ENCODE data around the gene PRAMEF1. TPM values are rescaled to one million over a fixed set of nuclear protein-coding genes. Genes with fewer than 3 reads are reported as not detected.

PRAMEF1 gene
- total RNA-seq, 1 experiment from 2014 or later: not detected

- no peak overlapping the region for H3K27ac Mint-ChIP-seq (ENCODE audit: unreplicated experiment)
- TF ChIP-seq CTCF (IDR thresholded peaks at IDR 0.05; ENCODE audit: unreplicated experiment): no peak
- no peak for DNase-seq
- H3K4me3 Mint-ChIP-seq (ENCODE audit: low read depth, unreplicated experiment): no peak overlapping the region
- CTCF ChIA-PET: no interaction called here
- intact Hi-C loops (cut with micrococcal nuclease; ENCODE audit: unreplicated experiment): no loop called here
- H3K9me3 Mint-ChIP-seq (ENCODE audit: low read depth, unreplicated experiment): no peaks in the 10 kb centered on the region
- H3K36me3 Mint-ChIP-seq (ENCODE audit: insufficient read depth, unreplicated experiment): no peaks in the 10 kb centered on the region
- peaks cover 70% of the 10 kb centered on the region for H3K27me3 Mint-ChIP-seq (ENCODE audit: unreplicated experiment)
- H3K4me1 Mint-ChIP-seq (ENCODE audit: low read depth, unreplicated experiment): no peaks in the 10 kb centered on the region
- BruUV-seq (replicated peaks): no TSS peak
Observed at GRCh38 chr1:12763479-12763878, 27.7 kb upstream of the PRAMEF1 start.

DNA sequence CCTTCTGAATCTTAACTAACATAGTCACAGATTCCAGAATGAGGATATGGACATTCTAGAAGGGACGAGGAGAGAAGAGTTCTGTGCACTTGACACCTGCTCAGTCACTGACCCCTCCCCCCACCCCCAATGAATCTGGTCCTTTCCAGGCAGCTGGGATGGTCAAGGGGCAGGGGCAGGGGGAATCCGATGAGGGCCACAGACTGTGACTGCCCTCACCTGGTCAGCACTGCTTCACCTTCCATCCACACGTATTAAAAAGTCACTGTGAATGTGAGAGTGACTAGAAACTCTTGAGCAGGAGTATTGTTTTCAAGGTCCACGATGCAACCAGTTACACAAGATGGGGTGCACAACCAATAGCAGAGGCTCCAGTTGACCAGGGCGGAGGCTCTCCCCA lies 27.2 kb upstream of the PRAMEF1 start:
- Mint-ChIP-seq H3K9me3 (ENCODE audit: low read depth, unreplicated experiment) (no peaks in the 10 kb centered on the region), H3K4me1 (ENCODE audit: low read depth, unreplicated experiment) (no peaks in the 10 kb centered on the region), H3K4me3 (ENCODE audit: low read depth, unreplicated experiment) (no peak overlapping the region), H3K36me3 (ENCODE audit: insufficient read depth, unreplicated experiment) (no peaks in the 10 kb centered on the region), H3K27ac (ENCODE audit: unreplicated experiment) (no peak overlapping the region), H3K27me3 (ENCODE audit: unreplicated experiment) (peaks cover 70% of the 10 kb centered on the region)
- BruUV-seq (replicated peaks): no TSS peak
- no peak for TF ChIP-seq CTCF (IDR thresholded peaks at IDR 0.05; ENCODE audit: unreplicated experiment)
- intact Hi-C loops (cut with micrococcal nuclease; ENCODE audit: unreplicated experiment): no loop called here
- CTCF ChIA-PET: no interaction called here
- no peak for DNase-seq

GRCh38 chr1:12769031-12769430 lies 22.2 kb upstream of the PRAMEF1 start:
- DNase-seq: no peak
- H3K36me3 Mint-ChIP-seq (ENCODE audit: insufficient read depth, unreplicated experiment): no peaks in the 10 kb centered on the region
- no peak overlapping the region for H3K27ac Mint-ChIP-seq (ENCODE audit: unreplicated experiment)
- no peaks in the 10 kb centered on the region for H3K4me1 Mint-ChIP-seq (ENCODE audit: low read depth, unreplicated experiment)
- intact Hi-C loops (cut with micrococcal nuclease; ENCODE audit: unreplicated experiment): no loop called here
- H3K9me3 Mint-ChIP-seq (ENCODE audit: low read depth, unreplicated experiment): no peaks in the 10 kb centered on the region
- CTCF ChIA-PET: no interaction called here
- BruUV-seq (replicated peaks): no TSS peak
- H3K27me3 Mint-ChIP-seq (ENCODE audit: unreplicated experiment): peaks cover 85% of the 10 kb centered on the region
- H3K4me3 Mint-ChIP-seq (ENCODE audit: low read depth, unreplicated experiment): no peak overlapping the region
- TF ChIP-seq CTCF (IDR thresholded peaks at IDR 0.05; ENCODE audit: unreplicated experiment): no peak

DNA sequence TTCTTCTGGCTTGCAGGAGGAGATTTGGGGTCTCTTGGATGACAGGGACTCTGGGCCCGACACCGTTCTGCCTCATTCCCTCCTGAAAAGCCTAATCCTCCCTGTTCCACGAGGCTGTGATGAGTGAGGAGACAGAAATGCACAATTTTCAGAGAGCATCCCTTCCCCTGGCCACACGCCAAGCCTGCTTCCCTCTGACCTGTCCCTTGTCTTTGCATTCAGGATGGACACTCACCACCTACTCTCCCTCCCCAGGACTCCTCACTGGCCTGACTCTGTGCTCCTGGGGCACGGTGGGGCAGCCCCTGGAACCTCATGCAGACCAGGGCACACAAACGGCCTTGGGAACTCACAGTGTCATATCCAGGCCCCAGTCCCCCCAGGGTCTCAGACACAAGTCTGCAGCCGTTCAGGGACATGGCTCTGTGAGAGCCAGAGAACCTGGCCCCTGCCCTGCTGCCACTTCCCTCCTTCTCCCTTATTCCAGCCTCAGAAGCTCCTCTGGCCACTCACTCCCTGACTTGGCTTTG lies 21.2 kb upstream of the PRAMEF1 start:
- CTCF ChIA-PET: no interaction called here
- no peaks in the 10 kb centered on the region for H3K36me3 Mint-ChIP-seq (ENCODE audit: insufficient read depth, unreplicated experiment)
- H3K27ac Mint-ChIP-seq (ENCODE audit: unreplicated experiment): no peak overlapping the region
- DNase-seq: no peak
- intact Hi-C loops (cut with micrococcal nuclease; ENCODE audit: unreplicated experiment): no loop called here
- no peaks in the 10 kb centered on the region for H3K4me1 Mint-ChIP-seq (ENCODE audit: low read depth, unreplicated experiment)
- TF ChIP-seq CTCF (IDR thresholded peaks at IDR 0.05; ENCODE audit: unreplicated experiment): no peak
- no peak overlapping the region for H3K4me3 Mint-ChIP-seq (ENCODE audit: low read depth, unreplicated experiment)
- H3K9me3 Mint-ChIP-seq (ENCODE audit: low read depth, unreplicated experiment): no peaks in the 10 kb centered on the region
- H3K27me3 Mint-ChIP-seq (ENCODE audit: unreplicated experiment): peaks cover 95% of the 10 kb centered on the region
- BruUV-seq (replicated peaks): no TSS peak

Measured in Calu3 (cell line).